Measurements from ENCODE around the gene ANXA2R.
"Not testable (repeated sequence)": the region's sequence is repeated elsewhere in the genome, so short reads cannot be mapped to it uniquely, and the experiment has no call there.

The ANXA2R gene

GRCh38 chr5:43033841-43034590 lies 6.1 kb downstream of the ANXA2R start:
- no peak for DNase-seq

- DNase-seq: no peak
These were observed 12.9 kb downstream of the ANXA2R start for GRCh38 chr5:43027054-43027785.

GRCh38 chr5:43025184-43025950 lies 14.8 kb downstream of the ANXA2R start:
- not testable (repeated sequence) for DNase-seq

- DNase-seq: no peak
These were observed 15.9 kb downstream of the ANXA2R start for GRCh38 chr5:43024217-43024616.

- no peak for DNase-seq
These were observed 19.0 kb downstream of the ANXA2R start for GRCh38 chr5:43021151-43021550.

GRCh38 chr5:43020399-43020746 lies 19.7 kb downstream of the ANXA2R start:
- peak in 1 of 2 experiments; percentile 27 for DNase-seq

- DNase-seq: peak; percentile 65 to 84
These were observed 20.3 kb downstream of the ANXA2R start for GRCh38 chr5:43019614-43020398.

- DNase-seq: no peak
These were observed 20.9 kb downstream of the ANXA2R start for GRCh38 chr5:43019291-43019613.

- DNase-seq: peak in 1 of 2 experiments; percentile 21
These were observed 22.7 kb downstream of the ANXA2R start for GRCh38 chr5:43017428-43017815.

- DNase-seq: no peak
These were observed 23.8 kb downstream of the ANXA2R start for GRCh38 chr5:43016217-43016779.

- no peak for DNase-seq
These were observed 25.6 kb downstream of the ANXA2R start for GRCh38 chr5:43014522-43014921.

GRCh38 chr5:43010935-43011315 lies 29.2 kb downstream of the ANXA2R start:
- DNase-seq: no peak

- peak; percentile 84 to 92 for DNase-seq
These were observed 31.6 kb downstream of the ANXA2R start for GRCh38 chr5:43008363-43009153.

GRCh38 chr5:43007911-43008362 lies 32.2 kb downstream of the ANXA2R start:
- DNase-seq: peak; percentile 64 to 72

GRCh38 chr5:43007246-43007910 lies 32.7 kb downstream of the ANXA2R start:
- DNase-seq: peak; percentile 66 to 73

- no peak for DNase-seq
These were observed 33.5 kb downstream of the ANXA2R start for GRCh38 chr5:43006424-43007202.

- no peak for DNase-seq
These were observed 35.1 kb downstream of the ANXA2R start for GRCh38 chr5:43005031-43005430.

GRCh38 chr5:43001748-43002147 lies 38.4 kb downstream of the ANXA2R start:
- no peak for DNase-seq

GRCh38 chr5:43000914-43001313 lies 39.2 kb downstream of the ANXA2R start:
- DNase-seq: no peak

GRCh38 chr5:43000111-43000840 lies 39.8 kb downstream of the ANXA2R start:
- DNase-seq: no peak

All from stimulated activated CD4-positive, alpha-beta T cell treated with anti-CD3 and anti-CD28 coated beads, Interleukin-4, amount 100 ng/mL, for 4 hours (primary cell).